ENCODE measurements around the gene FTCD.
"Not testable (repeated sequence)": the region's sequence is repeated elsewhere in the genome, so short reads cannot be mapped to it uniquely, and the experiment has no call there.

Gene FTCD

DNA sequence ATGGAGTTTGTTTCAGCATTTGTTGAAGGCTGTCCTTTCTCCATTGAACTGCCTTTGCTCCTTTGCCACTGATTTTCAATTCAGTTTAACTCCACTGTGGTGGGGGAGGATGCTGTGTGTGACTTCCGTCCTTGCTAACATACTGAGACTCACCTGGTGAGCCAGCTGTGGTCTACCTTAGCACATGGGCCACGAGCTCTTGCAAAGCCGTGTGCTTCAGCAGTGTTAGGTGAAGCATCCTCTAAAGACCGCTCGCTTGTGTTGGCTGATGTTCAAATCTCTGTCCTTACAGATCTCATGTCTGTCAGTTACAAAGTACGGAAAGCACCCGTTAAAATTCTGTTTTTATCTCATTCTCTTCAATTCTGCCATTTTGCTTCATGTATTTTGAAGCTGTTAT, 32.4 kb upstream of the FTCD start:
- no peak for DNase-seq

- no peak for DNase-seq
These were observed 31.9 kb upstream of the FTCD start for GRCh38 chr21:46187261-46187660.

GRCh38 chr21:46185716-46186115, 30.3 kb upstream of the FTCD start:
- DNase-seq: no peak

DNA sequence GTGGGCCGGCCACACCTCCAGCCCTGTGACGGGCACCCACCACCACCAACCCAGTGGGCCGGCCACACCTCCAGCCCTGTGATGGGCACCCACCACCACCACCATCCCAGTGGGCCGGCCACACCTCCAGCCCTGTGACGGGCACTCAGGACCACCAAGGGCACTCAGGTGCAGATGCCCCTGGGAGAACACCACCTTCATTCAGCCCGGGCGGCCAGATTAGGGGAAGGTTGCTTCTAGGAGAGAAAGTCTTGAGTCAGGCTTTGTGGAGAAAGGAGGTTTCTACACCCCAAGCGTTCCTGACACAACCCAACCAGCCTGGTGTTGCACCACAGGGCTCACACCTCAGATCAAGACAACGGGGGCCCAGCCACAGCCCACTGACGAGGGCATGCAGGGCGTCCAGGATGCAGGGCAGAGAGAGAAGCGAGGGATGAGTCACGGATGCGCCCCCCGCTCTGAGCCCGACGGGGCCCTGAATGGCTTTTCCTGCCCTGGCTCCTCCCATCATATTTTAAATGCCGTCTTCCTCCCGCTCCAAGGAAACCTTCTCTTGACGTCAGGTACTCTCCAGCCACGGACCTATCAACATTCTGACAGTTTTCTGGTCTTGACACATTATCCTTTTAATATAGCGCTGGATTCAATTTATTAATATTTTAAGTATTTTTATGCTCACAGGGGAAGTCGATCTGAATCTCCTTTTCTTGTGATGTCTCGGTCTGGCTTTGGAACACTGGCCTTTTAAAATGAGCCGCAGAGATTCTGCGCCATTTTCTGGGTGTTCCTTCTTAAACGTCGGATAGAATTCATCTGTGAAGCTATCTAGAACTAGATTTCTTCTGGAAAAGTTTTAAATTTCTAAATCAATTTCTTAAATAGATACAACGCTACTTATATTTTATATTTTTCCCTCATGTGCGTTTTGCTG, 29.5 kb upstream of the FTCD start:
- peak; percentile 74 for DNase-seq

DNA sequence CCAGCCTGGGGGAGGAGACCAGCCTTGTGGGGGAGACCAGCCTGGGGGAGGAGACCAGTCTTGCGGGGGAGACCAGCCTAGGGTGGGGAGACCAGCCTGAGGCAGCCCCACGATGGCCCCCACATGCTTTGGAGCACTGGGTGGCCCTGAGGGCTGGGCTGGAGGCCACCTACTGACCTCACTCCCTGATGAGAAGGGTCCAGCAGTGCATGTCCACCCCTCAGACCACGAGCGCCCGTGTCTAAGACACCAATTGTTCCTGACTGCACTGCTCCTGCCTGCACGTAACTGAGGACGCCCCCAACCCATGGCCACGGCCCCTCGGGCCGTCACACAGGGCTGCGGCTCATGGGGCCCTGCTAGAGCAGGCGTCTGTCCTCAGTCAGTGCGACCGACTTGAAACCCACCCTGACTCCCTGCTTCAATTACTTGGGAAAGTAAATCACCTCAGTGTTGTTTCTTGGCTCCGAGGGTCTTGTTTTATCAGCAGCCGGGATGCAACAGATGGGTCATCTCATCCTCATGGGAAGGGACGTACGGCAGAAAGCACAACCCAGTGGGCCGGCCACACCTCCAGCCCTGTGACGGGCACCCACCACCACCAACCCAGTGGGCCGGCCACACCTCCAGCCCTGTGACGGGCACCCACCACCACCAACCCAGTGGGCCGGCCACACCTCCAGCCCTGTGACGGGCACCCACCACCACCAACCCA, 28.7 kb upstream of the FTCD start, which contains the start of gene SPATC1L:
SPATC1L (minus strand) TSS at position 550 of the 715 bp plus-strand sequence. CDS start 1,643 bp downstream, outside the sequence.
- DNase-seq: peak; percentile 74

DNA sequence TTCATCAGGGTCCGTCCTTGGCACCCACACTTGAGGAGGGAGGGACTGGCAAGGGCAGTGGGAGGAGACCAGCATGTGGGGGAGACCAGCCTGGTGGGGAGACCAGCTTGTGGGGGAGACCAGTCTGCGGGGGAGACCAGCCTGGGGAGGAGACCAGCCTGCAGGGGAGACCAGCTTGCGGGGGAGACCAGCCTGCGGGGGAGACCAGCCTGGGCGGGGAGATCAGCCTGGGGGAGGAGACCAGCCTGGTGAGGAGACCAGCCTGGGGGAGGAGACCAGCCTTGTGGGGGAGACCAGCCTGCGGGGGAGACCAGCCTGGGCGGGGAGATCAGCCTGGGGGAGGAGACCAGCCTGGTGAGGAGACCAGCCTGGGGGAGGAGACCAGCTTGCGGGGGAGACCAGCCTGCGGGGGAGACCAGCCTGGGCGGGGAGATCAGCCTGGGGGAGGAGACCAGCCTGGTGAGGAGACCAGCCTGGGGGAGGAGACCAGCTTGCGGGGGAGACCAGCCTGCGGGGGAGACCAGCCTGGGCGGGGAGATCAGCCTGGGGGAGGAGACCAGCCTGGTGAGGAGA, 28.0 kb upstream of the FTCD start:
- not testable (repeated sequence) for DNase-seq

DNA sequence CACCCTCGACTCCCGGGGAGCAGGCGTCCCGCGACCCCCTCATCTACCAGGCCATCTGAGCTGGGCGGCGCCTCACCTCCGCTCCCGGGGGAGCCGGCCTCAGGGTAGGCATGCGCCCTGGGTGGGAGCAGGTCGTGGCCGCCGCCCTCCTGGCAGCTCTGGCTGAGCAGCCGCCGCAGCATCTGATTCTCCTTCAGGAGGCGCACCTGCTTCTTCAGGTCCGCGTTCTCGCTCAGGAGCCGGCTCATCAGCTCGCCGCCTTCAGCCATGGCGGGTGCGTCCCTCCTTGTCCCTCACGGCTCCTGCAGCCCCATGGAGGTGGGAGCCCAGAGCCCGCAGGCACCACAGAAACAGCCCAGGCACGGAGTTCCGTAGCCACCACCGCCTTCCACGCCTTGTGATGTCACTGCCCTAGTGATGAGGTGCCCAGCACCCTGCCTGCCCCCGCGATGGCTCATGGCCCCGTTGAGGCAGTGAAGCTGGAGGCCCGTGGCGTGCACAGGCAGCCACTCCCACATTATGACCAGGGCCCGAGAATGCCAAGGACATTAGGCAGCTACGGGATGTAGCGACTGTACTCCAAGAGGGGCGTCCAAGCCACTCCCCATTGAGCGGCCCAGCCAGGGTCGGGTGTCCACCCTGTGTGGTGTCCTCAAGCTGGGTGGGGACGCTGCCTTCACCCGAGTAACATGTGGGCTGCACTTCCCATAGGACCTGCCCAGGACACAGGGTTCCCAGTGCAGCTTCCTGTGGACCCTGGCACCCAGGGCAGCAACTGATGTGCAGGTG, 27.4 kb upstream of the FTCD start:
- no peak for DNase-seq

DNA sequence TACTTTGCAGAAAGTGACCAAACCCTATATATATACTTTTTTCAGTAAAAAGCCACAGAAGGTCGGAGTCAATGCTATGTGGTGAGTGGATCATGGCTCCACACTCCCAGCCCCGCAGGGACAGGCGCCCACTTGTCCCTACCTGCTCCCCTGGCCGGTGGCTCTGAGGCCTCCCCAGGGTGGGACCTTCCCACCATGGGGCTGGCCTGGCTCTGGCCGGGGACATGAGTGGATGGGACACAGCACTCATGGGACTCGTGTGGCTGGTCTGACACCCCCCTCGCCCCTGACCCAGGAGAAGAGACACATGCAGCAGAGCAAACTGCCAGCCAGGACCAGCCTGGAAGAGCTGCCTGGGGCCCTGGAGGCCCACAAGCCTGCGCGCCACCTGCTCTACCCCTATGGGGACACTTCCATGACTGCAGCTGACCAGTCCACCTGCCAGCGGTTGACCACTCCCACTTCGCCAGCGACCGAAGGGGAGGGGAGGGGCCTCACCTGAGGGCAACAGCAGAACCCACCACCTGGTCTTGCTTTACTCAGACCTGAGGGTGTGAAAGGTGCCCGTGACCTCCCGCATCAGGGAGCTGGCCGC, 26.7 kb upstream of the FTCD start:
- DNase-seq: no peak

DNA sequence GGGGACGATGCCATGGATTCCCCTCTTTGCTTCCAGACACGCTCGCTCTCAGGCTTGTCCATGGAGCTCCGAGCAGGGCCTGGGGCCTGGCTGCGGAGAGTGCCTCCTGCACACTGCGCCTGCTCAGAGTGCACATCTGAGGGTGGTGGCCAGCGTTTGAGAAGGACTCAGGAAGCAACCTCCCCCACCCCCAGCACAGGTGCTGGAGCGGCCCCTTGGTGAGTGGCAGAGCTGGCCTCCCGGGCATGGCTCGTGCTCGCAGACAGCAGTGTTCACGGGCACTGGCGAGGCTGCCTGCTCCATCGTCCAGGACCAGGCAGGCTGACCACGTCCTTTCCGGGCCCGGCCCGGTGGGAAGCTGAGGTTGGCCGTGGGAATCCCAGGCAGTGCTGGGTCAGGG, 26.1 kb upstream of the FTCD start:
- DNase-seq: no peak

- DNase-seq: no peak
These were observed 25.5 kb upstream of the FTCD start for GRCh38 chr21:46180778-46181391.

GRCh38 chr21:46180079-46180722, 24.8 kb upstream of the FTCD start:
- DNase-seq: no peak

DNA sequence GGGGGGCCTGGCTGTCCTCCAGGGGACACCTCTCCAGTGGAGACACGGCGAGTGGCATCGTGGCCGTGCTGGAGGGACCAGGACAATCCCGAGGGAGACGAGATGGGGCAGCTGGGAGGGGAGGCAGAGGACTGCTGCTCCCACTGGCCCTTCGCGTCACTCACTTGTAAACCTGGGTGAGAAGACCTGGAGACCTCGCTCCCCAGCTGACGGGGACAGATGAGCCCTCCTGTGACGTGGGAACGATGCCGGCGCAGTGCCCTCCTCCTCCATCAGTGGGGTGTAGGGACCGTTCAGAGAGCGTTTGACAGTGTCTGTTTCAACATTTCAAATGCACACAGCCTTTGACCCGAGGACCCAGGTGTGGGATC, 24.3 kb upstream of the FTCD start:
- DNase-seq: no peak

DNA sequence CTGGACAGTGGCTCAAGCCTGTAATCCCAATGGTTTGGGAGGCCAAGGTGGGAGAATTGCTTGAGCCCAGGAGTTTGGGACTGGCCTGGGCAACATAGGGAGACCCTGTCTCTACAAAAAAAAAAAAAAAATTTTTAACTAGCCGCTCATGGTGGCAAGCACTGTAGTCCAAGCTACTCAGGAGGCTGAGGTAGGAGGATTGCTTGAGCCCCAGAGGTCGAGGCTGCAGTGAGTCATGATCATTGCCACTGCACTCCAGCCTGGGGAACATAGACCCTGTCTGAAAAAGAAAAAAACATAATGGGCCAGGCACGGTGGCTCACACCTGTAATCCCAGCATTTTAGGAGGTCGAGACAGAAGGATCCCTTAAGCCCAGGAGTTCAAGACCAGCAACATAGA, 23.6 kb upstream of the FTCD start:
- DNase-seq: no peak

- not testable (repeated sequence) for DNase-seq
These were observed 21.2 kb upstream of the FTCD start for GRCh38 chr21:46176443-46177129.

DNA sequence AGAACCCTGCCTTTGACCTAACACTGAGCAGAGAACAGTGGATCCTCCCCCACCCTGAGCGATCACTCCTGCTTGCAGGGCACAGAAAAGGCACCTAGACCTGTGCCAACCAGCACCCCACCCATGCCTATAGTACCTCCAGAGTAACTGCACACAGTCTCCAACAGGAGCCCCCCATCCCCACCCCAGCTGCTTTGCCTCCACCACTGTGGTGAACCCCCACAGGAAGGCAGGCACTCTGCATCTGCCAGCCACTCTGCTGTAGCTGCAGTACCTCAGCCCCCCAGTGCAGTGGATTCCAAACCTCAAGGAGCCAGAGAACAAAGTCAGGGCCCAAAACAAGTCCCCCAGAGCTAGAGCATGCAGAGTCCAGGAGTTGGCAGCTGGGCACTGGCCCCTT, 18.2 kb upstream of the FTCD start:
- DNase-seq: no peak

DNA sequence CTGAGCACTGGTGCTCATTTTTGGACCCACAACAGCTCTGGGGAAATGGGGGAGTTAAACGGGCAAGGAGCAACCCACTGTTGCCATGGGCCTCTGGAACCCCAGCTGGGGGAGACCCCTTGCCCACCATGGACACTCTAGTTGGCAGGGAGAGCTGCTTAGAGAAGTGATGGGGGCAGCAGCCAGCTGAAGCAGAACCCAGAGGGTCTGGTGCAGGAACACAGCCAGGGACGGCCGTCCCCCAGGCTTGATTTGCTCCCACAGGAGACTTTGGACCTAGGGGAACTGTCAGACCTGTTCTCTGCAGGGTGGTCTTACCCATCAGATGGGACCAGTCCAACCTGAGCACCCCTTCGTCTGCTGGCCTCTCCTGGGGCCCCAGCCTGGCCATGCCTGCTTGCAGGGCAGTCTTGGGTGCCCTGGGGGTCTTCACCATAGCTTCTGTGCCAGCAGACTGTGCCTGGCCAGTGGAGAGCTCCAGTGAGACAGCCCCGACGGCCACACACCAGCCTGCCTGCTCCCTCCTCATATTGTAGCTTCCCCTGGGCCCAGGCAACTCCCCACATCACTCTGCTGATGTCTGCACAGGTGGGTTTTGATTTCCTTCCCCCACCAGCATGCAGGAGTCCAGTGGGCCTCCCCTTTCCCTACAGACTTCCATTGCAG, 17.6 kb upstream of the FTCD start:
- DNase-seq: no peak

DNA sequence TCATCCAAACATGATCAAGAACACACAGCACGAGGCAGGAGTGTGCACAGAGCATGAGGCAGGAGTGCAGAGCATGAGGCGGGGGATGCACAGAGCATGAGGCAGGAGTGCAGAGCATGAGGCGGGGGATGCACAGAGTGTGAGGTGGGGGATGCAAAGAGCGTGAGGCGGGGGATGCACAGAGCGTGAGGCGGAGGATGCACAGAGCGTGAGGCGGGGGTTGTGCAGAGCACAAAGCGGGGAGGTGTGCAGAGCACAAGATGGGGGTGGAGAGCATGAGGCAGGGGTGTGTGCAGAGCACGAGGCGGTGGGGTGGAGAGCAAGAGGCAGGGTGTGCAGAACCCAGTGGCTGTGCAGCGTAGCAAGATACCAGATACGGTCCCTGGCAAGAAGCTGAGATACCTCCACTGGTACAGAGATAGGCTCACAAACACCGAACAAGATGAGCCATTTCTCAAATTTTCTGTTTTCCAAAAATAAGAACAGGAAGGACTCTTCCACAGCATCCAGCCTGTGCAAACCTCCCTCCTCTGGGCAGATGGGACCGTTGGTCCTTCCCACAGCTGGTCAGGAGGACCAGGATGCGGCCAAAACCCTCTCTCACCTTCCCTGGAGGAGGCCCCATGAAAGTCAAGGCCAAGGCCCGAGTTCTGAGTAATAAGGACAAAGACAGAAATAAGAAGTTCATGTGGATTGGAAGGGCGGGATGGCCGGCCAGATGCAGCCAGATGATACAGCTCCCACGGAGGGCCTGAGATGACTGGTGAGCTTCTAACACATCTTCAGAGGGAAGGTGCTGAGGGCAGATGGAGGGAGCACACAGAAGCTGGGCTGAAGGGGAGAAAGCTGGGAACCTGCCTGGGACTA, 16.9 kb upstream of the FTCD start:
- DNase-seq: no peak

DNA sequence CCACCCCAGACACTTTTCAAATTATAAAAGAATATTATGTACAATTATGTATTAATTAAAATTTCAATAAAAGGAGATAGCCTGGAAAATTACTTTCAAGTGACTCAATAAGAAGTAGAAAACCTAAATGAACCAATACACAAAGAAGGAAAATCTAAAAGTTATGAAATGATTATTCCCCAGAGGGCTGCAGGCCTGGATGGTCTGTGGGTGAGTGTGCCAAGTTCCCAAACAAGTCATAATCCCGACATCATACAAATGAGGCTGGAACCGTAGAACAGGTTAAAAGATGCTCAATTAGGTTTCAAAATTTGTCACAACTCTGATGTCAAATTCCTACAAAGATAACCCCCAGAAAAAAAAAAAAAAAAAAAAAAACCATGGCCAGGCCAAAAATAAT, 16.2 kb upstream of the FTCD start:
- DNase-seq: no peak
